ENCODE data around the gene PM20D2. TPM values are rescaled to one million over a fixed set of nuclear protein-coding genes. Genes with fewer than 3 reads are reported as not detected.

Gene PM20D2
- total and polyA plus RNA-seq, 7 experiments from 2014 or later: 4.6 to 12.7 (median 8.2) TPM

DNA sequence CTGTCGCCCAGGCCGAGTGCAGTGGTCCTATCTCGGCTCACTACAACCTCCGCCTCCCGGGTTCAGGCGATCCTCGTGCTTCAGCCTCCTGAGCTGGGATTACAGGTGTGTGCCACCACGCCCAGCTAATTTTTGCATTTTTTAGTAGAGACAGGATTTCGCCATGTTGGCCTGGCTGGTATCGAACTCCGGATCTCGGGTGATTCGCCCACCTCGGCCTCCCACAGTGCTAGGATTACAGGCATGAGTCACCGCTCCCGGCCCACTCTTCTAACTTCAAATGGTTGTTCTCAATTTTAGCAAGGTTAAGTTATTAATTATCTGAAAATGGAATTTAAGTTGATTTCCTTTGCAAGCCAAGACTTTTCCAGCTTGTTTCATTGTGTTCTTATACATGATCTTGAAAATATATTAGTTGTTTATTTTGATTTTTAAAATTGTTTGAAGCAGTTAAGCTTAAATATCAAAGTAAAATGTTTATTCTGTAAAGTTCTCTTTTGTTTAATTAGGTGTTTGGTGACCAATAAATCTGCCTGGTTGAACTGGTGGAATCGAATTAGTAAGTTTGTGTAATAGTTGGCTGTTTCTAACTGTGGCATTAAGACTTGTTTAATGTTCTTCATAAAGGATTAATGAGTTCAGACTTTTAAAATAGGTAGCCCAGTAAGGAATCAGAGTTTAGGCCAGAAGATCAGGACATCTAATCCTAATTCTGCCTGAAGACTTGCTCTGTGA, 2.3 kb downstream of the PM20D2 start:
- H3K9me3 Mint-ChIP-seq: no peaks in the 10 kb centered on the region
- H3K27ac Mint-ChIP-seq: peak overlapping the region in 2 of 9 donors; percentile 10 to 30
- Histone ChIP-seq H3K9me3 (ENCODE audit: control insufficient read depth in 2 of 3, low read length in 3 of 3) (no peaks in the 10 kb centered on the region), H3K27me3 (ENCODE audit: control insufficient read depth in 2 of 2, insufficient read depth in 2 of 2, low read length in 2 of 2) (no peaks in the 10 kb centered on the region), H3K4me1 (ENCODE audit: control insufficient read depth in 2 of 2, insufficient read depth in 2 of 2, low read length in 2 of 2) (peaks cover 5 to 10% of the 10 kb centered on the region in 2 donors), H3K27ac (ENCODE audit: low read depth, low read length) (no peak overlapping the region), H3K36me3 (ENCODE audit: control insufficient read depth in 2 of 3, insufficient read depth in 3 of 3, low read length in 3 of 3) (peaks cover 0 to 6% (median 4%) of the 10 kb centered on the region in 3 experiments), H3K4me3 (ENCODE audit: low read length) (no peak overlapping the region)
- H3K36me3 Mint-ChIP-seq: peaks cover 3 to 15% (median 9%) of the 10 kb centered on the region in 5 donors
- POLR2A ChIA-PET: interaction anchor here (7.0 kb wide), 1 partner anchor 69 kb away, joined by 115 read pairs; the partner anchor contains the start of gene PNRC1
- H3K27me3 Mint-ChIP-seq: peaks cover 0 to 14% (median 0%) of the 10 kb centered on the region in 5 donors
- CTCF ChIA-PET: no interaction called here
- H3K4me3 Mint-ChIP-seq: peak overlapping the region; percentile 23 to 61 (median 39)
- no peak for ATAC-seq
- DNase-seq: no peak
- H3K4me1 Mint-ChIP-seq: peaks cover 16 to 46% (median 23%) of the 10 kb centered on the region in 7 donors
- intact Hi-C loops (cut with micrococcal nuclease): loop anchor here in 1 of 2 donors (10.0 kb wide), 1 partner anchor 667 kb away; the partner anchor contains the start of gene MDN1

DNA sequence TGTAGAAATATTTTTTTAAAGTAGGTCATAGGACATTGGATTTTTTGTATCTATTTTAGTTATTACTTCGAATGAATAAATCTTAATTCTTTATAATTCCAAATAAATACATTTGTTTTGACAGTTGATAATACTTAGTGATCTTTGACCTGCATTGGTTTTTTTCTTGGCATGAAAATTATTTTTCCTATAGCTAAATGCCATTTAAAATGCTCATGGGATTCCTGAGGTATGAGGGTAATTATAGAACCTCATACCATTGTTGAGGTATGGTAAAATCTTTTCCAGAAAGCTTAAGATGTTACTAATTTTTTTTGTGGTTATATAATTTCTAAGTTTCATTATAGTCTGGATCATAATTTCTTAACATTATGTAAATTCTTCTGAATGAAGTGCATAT, 8.3 kb downstream of the PM20D2 start:
- peaks cover 0 to 18% (median 2%) of the 10 kb centered on the region in 7 donors for H3K4me1 Mint-ChIP-seq
- H3K4me3 Mint-ChIP-seq: no peak overlapping the region
- ChIA-PET CTCF (interaction anchor here (0.7 kb wide), 1 partner anchor 35 kb away, joined by 3 read pairs; no protein-coding TSS in a partner anchor), POLR2A (interaction anchor here (1.1 to 2.1 kb wide), 2 partner anchors 73 to 75 kb away, joined by 3 to 6 read pairs; partner anchors contain the start of gene PNRC1)
- intact Hi-C loops (cut with micrococcal nuclease): no loop called here
- peaks cover 5 to 32% (median 11%) of the 10 kb centered on the region in 5 donors for H3K36me3 Mint-ChIP-seq
- Histone ChIP-seq H3K27me3 (ENCODE audit: control insufficient read depth in 2 of 2, insufficient read depth in 2 of 2, low read length in 2 of 2) (no peaks in the 10 kb centered on the region), H3K27ac (ENCODE audit: low read depth, low read length) (no peak overlapping the region), H3K4me1 (ENCODE audit: control insufficient read depth in 2 of 2, insufficient read depth in 2 of 2, low read length in 2 of 2) (no peaks in the 10 kb centered on the region), H3K9me3 (ENCODE audit: control insufficient read depth in 2 of 3, low read length in 3 of 3) (no peaks in the 10 kb centered on the region), H3K36me3 (ENCODE audit: control insufficient read depth in 2 of 3, insufficient read depth in 3 of 3, low read length in 3 of 3) (peaks cover 0 to 8% (median 4%) of the 10 kb centered on the region in 3 experiments), H3K4me3 (ENCODE audit: low read length) (no peak overlapping the region)
- H3K27ac Mint-ChIP-seq: no peak overlapping the region
- no peaks in the 10 kb centered on the region for H3K9me3 Mint-ChIP-seq
- no peaks in the 10 kb centered on the region for H3K27me3 Mint-ChIP-seq
- no peak for ATAC-seq
- DNase-seq: no peak

DNA sequence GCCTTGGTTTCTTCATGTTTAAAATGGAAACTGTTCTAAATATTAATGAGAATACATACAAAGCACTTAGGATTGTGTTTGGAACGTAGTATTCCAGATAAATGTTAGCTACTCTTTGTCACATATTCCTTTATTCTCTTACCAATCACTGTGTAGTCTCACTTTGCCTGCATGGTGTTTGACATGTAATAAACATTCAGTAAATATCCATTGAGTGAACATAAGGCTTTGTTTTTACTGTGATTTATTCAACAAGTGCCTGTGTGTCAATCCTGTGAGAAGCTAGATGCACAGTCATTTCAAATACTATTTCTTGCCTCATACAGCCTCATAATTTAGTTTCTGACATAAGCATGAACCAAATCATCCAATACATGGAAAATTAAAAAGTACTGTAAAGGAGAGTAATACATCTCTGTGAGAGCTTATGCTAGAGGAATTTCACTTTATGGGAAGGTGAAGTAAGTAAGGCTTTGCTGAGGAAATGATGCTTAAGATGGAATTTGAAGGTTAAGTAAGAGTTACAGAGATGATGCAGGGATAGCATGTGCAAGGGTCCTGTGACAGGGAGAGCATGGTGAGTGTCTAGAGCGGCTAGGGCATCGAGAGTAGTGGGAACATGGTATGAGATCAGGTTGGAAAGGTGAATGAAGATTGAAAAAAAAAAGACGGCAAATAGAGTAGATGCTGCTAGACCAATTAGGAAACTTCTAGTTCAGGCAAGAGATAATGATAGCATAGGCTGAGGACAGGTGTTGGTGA, 14.7 kb downstream of the PM20D2 start:
- peaks cover 17 to 55% (median 31%) of the 10 kb centered on the region in 5 donors for H3K36me3 Mint-ChIP-seq
- ATAC-seq: no peak
- intact Hi-C loops (cut with micrococcal nuclease): loop anchor here in 1 of 2 donors (2.0 kb wide), 1 partner anchor 14 kb away; the partner anchor contains the start of gene PM20D2

GRCh38 chr6:89161326-89162046, 15.6 kb downstream of the PM20D2 start:
- CTCF ChIA-PET: no interaction called here

More for the DNA sequence above, 14.7 kb downstream of the PM20D2 start:
- peaks cover 5 to 40% (median 6%) of the 10 kb centered on the region in 3 experiments for H3K36me3 ChIP-seq (ENCODE audit: control insufficient read depth in 2 of 3, insufficient read depth in 3 of 3, low read length in 3 of 3)
- ChIA-PET CTCF (no interaction called here), POLR2A (no interaction called here)
- H3K27me3 Mint-ChIP-seq: no peaks in the 10 kb centered on the region
- H3K27ac ChIP-seq (ENCODE audit: low read depth, low read length): no peak overlapping the region
- peak overlapping the region in 2 of 9 donors; percentile 13 to 48 for H3K27ac Mint-ChIP-seq
- DNase-seq: no peak
- no peaks in the 10 kb centered on the region for H3K4me1 Mint-ChIP-seq
- no peaks in the 10 kb centered on the region for H3K27me3 ChIP-seq (ENCODE audit: control insufficient read depth in 2 of 2, insufficient read depth in 2 of 2, low read length in 2 of 2)
- no peaks in the 10 kb centered on the region for H3K4me1 ChIP-seq (ENCODE audit: control insufficient read depth in 2 of 2, insufficient read depth in 2 of 2, low read length in 2 of 2)
- H3K4me3 ChIP-seq (ENCODE audit: low read length): no peak overlapping the region
- no peak overlapping the region for H3K4me3 Mint-ChIP-seq
- H3K9me3 Mint-ChIP-seq: no peaks in the 10 kb centered on the region
- no peaks in the 10 kb centered on the region for H3K9me3 ChIP-seq (ENCODE audit: control insufficient read depth in 2 of 3, low read length in 3 of 3)

GRCh38 chr6:89162047-89162371, 16.2 kb downstream of the PM20D2 start:
- Mint-ChIP-seq H3K4me3 (no peak overlapping the region), H3K27me3 (no peaks in the 10 kb centered on the region), H3K4me1 (no peaks in the 10 kb centered on the region), H3K9me3 (no peaks in the 10 kb centered on the region), H3K36me3 (peaks cover 17 to 52% (median 27%) of the 10 kb centered on the region in 5 donors), H3K27ac (peak overlapping the region in 2 of 9 donors; percentile 3 to 13)
- ATAC-seq: no peak
- no peak overlapping the region for H3K27ac ChIP-seq (ENCODE audit: low read depth, low read length)
- intact Hi-C loops (cut with micrococcal nuclease): no loop called here
- H3K36me3 ChIP-seq (ENCODE audit: control insufficient read depth in 2 of 3, insufficient read depth in 3 of 3, low read length in 3 of 3): peaks cover 5 to 39% (median 6%) of the 10 kb centered on the region in 3 experiments
- CTCF ChIA-PET: interaction anchor here (0.7 kb wide), 1 partner anchor 291 kb away, joined by 4 read pairs; no protein-coding TSS in a partner anchor
- no peak overlapping the region for H3K4me3 ChIP-seq (ENCODE audit: low read length)
- H3K4me1 ChIP-seq (ENCODE audit: control insufficient read depth in 2 of 2, insufficient read depth in 2 of 2, low read length in 2 of 2): no peaks in the 10 kb centered on the region
- DNase-seq: no peak
- H3K27me3 ChIP-seq (ENCODE audit: control insufficient read depth in 2 of 2, insufficient read depth in 2 of 2, low read length in 2 of 2): no peaks in the 10 kb centered on the region
- no peaks in the 10 kb centered on the region for H3K9me3 ChIP-seq (ENCODE audit: control insufficient read depth in 2 of 3, low read length in 3 of 3)
- POLR2A ChIA-PET: interaction anchor here (1.2 kb wide), 1 partner anchor 16 kb away, joined by 5 read pairs; the partner anchor contains the start of gene PM20D2

More at GRCh38 chr6:89161326-89162046, 15.6 kb downstream of the PM20D2 start:
- H3K27me3 Mint-ChIP-seq: no peaks in the 10 kb centered on the region
- Histone ChIP-seq H3K27ac (ENCODE audit: low read depth, low read length) (no peak overlapping the region), H3K27me3 (ENCODE audit: control insufficient read depth in 2 of 2, insufficient read depth in 2 of 2, low read length in 2 of 2) (no peaks in the 10 kb centered on the region), H3K4me1 (ENCODE audit: control insufficient read depth in 2 of 2, insufficient read depth in 2 of 2, low read length in 2 of 2) (no peaks in the 10 kb centered on the region), H3K9me3 (ENCODE audit: control insufficient read depth in 2 of 3, low read length in 3 of 3) (no peaks in the 10 kb centered on the region), H3K4me3 (ENCODE audit: low read length) (no peak overlapping the region), H3K36me3 (ENCODE audit: control insufficient read depth in 2 of 3, insufficient read depth in 3 of 3, low read length in 3 of 3) (peaks cover 5 to 39% (median 6%) of the 10 kb centered on the region in 3 experiments)
- DNase-seq (no peak), ATAC-seq (no peak)
- H3K9me3 Mint-ChIP-seq: no peaks in the 10 kb centered on the region
- H3K27ac Mint-ChIP-seq: peak overlapping the region in 3 of 9 donors; percentile 13 to 48 (median 14)
- H3K4me3 Mint-ChIP-seq: no peak overlapping the region
- intact Hi-C loops (cut with micrococcal nuclease): loop anchor here in 1 of 2 donors (2.0 kb wide), 1 partner anchor 15 kb away; the partner anchor contains the start of gene PM20D2
- peaks cover 17 to 54% (median 29%) of the 10 kb centered on the region in 5 donors for H3K36me3 Mint-ChIP-seq
- POLR2A ChIA-PET: interaction anchor here (1.2 kb wide), 1 partner anchor 16 kb away, joined by 5 read pairs; the partner anchor contains the start of gene PM20D2
- no peaks in the 10 kb centered on the region for H3K4me1 Mint-ChIP-seq

DNA sequence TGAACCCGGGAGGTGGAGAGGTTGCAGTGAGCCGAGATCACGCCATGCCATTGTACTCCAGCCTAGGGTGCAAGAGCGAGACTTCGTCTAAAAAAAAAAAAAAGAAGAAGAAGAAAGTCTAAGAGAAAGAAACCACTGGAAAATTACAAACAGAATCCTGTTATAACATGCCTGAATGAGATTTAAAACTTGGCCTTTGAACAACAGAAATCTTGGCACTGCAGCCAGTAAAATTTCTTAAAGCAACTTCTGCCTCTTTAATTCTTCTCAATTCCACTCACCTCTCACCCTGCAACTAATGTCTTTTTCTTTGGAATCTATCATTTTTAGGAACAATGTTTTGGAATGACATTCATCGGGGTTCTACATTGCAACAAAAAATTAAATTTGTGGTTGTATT, 26.3 kb downstream of the PM20D2 start:
- POLR2A ChIA-PET: no interaction called here
- Histone ChIP-seq H3K36me3 (ENCODE audit: control insufficient read depth in 2 of 3, insufficient read depth in 3 of 3, low read length in 3 of 3) (no peaks in the 10 kb centered on the region), H3K27ac (ENCODE audit: low read depth, low read length) (no peak overlapping the region), H3K9me3 (ENCODE audit: control insufficient read depth in 2 of 3, low read length in 3 of 3) (no peaks in the 10 kb centered on the region), H3K4me1 (ENCODE audit: control insufficient read depth in 2 of 2, insufficient read depth in 2 of 2, low read length in 2 of 2) (no peaks in the 10 kb centered on the region), H3K4me3 (ENCODE audit: low read length) (no peak overlapping the region), H3K27me3 (ENCODE audit: control insufficient read depth in 2 of 2, insufficient read depth in 2 of 2, low read length in 2 of 2) (no peaks in the 10 kb centered on the region)
- CTCF ChIA-PET: no interaction called here
- ATAC-seq (no peak), DNase-seq (no peak)
- Mint-ChIP-seq H3K27me3 (peaks cover 0 to 6% (median 0%) of the 10 kb centered on the region in 5 donors), H3K36me3 (no peaks in the 10 kb centered on the region), H3K9me3 (peaks cover 0 to 1% (median 0%) of the 10 kb centered on the region in 11 donors), H3K4me3 (no peak overlapping the region), H3K27ac (no peak overlapping the region), H3K4me1 (peaks cover 0 to 3% (median 0%) of the 10 kb centered on the region in 7 donors)
- intact Hi-C loops (cut with micrococcal nuclease): no loop called here
